Stomach (tissue), 9 donors: ENCODE measurements around the gene ENTPD8. TPM values are rescaled to one million over a fixed set of nuclear protein-coding genes. Genes with fewer than 3 reads are reported as not detected.
A peak's percentile ranks its signal among the peaks of the same experiment; 100 is the strongest.
"Not testable (repeated sequence)": the region's sequence is repeated elsewhere in the genome, so short reads cannot be mapped to it uniquely, and the experiment has no call there.

ENCODE experiments used
- DNase-seq, 2 donors: peaks; one replicate each; pipeline versions ENCODE4 v3.0.0 to v3.0.0-alpha.2; 2013 to 2019
- H3K27ac ChIP-seq, 5 donors: fragments of 200-600 bp in 4 of 5; sonication (generic) in 4 of 5; one replicate each; pipeline ENCODE4 v1.5.1; 2013 to 2019; ENCODE audit warnings: mild to moderate bottlenecking in 1 of 5, moderate library complexity in 1 of 5
- H3K27me3 ChIP-seq, 3 donors: fragments of 200-600 bp; sonication (generic); one replicate each; pipeline ENCODE4 v1.5.1; 2017 to 2019; ENCODE audit warnings: mixed run types in 1 of 3
- H3K36me3 ChIP-seq, 4 donors: fragments of 200-600 bp; sonication (generic); 1 replicate in 3 of 4; 2 replicates in 1 of 4; pipeline ENCODE4 v1.5.1; 2016 to 2019
- H3K4me1 ChIP-seq, 4 donors: fragments of 200-600 bp; sonication (generic); one replicate each; pipeline ENCODE4 v1.5.1; 2016 to 2019
- H3K4me3 ChIP-seq, 4 donors: fragments of 200-600 bp; sonication (generic) in 3 of 4; one replicate each; pipeline ENCODE4 v1.5.1; 2016 to 2019; ENCODE audit warnings: mild to moderate bottlenecking in 1 of 4
- H3K9me3 ChIP-seq, 4 donors: fragments of 200-600 bp; sonication (generic); one replicate each; pipeline ENCODE4 v1.5.1; 2016 to 2019
- CTCF ChIP-seq, 7 experiments: fragments of 450-650 bp in 4 of 7; fragments of 200-600 bp in 3 of 7; sonication (generic) in 3 of 7; IDR thresholded peaks; one replicate each; pipeline ENCODE4 v1.5.1; 2016 to 2019; ENCODE audit warnings: antibody characterized with exemption in 7 of 7, control low read depth in 2 of 7, mild to moderate bottlenecking in 1 of 7
- EP300 ChIP-seq: sonication (generic); formaldehyde crosslinking; IDR thresholded peaks from one replicate; pipeline ENCODE4 v1.6.1; 2017; ENCODE audit warnings: antibody characterized with exemption
- POLR2A ChIP-seq, 4 donors: fragments of 450-650 bp; IDR thresholded peaks; one replicate each; pipeline ENCODE4 v1.6.1; 2016; ENCODE audit warnings: antibody characterized with exemption in 4 of 4, control low read depth in 2 of 4, mild to moderate bottlenecking in 1 of 4, moderate library complexity in 1 of 4
- POLR2AphosphoS5 ChIP-seq, 3 donors: sonication (generic); formaldehyde crosslinking; IDR thresholded peaks; one replicate each; pipeline ENCODE4 v1.6.1; 2016; ENCODE audit warnings: antibody characterized with exemption in 3 of 3
- whole genome bisulfite sequencing, 5 donors: extraction: QIAGEN DNeasy Blood & Tissue Kit in 3 of 5; methylation state at CpG; one replicate each; pipeline versions ENCODE4 v1.1.5 to v1.1.7; 2013 to 2018; 5-methylcytosine and 5-hydroxymethylcytosine counted together
- intact Hi-C: fragments of 100-400 bp; cut with DNase I; formaldehyde crosslinking; loops from one replicate; pipeline ENCODE4 v1.15.1; 2023; ENCODE audit warnings: low total_unique reads
- polyA plus RNA-seq, 3 donors: library from polyadenylated mRNA; stranded (reverse); fragments of 200-250 nt; gene quantifications; one replicate each; pipeline ENCODE4 v1.2.3, GENCODE V29; 2013
- total RNA-seq, 5 donors: library from RNA; depleted of rRNA; stranded (reverse); fragments of >200 nt; gene quantifications; one replicate each; pipeline versions ENCODE4 v1.1.0 to v1.2.3, GENCODE V29; 2014 to 2016
- donor health status: healthy with polysubstance abuse.
- donor health status: Bipolar disorder and iron deficiency.
- donor health status: healthy.

The ENTPD8 gene
- total and polyA plus RNA-seq, 8 donors: 0.89 to 37.9 (median 6.8) TPM

DNA sequence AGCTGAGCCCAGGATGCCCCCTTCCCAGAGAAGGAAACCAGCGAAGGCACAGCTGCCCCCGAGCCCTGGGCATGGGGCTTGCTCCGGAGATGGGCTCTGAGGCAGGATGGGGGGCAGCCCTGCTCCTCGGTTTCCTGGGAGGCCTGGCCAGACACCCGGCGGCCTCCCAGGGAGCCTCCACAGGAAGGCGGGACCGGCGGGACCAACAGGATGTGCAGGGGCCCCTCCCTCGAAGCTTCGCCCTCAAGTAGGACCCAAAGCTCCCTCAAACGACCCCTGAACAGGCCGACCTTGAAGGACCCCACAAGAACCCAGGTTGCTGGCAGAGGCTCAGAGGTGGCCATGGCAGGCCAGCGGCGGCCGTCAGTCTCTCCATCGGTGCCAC, 29.9 kb downstream of the ENTPD8 start:
- Histone ChIP-seq H3K27me3 (peaks cover 0 to 19% (median 5%) of the 10 kb centered on the region in 3 donors), H3K4me3 (peak overlapping the region in 2 of 4 donors; percentile 10 to 31), H3K4me1 (peaks cover 27 to 55% (median 51%) of the 10 kb centered on the region in 4 donors), H3K27ac (peak overlapping the region; percentile 45 to 88 (median 76)), H3K36me3 (no peaks in the 10 kb centered on the region), H3K9me3 (no peaks in the 10 kb centered on the region)
- TF ChIP-seq CTCF (IDR thresholded peaks at IDR 0.05) (no peak), EP300 (no peak), POLR2AphosphoS5 (IDR thresholded peaks at IDR 0.05) (no peak), POLR2A (IDR thresholded peaks at IDR 0.05) (no peak)
- intact Hi-C loops: no loop called here
- WGBS, 5 donors: 17 to 37% (median 26%) methylated on average over 11 to 17 of the region's 17 CpGs; no CpG with 5 or more reads in 1 of the 5 donors
- DNase-seq: no peak

- intact Hi-C loops: no loop called here
- no peak for TF ChIP-seq EP300
- no peak for TF ChIP-seq CTCF (IDR thresholded peaks at IDR 0.05)
- TF ChIP-seq POLR2A (IDR thresholded peaks at IDR 0.05): no peak
- TF ChIP-seq POLR2AphosphoS5 (IDR thresholded peaks at IDR 0.05): no peak
- Histone ChIP-seq H3K4me3 (peak overlapping the region in 1 of 4 donors; percentile 31), H3K27ac (peak overlapping the region in 4 of 5 donors; percentile 15 to 88 (median 64)), H3K27me3 (peaks cover 0 to 19% (median 5%) of the 10 kb centered on the region in 3 donors), H3K9me3 (no peaks in the 10 kb centered on the region), H3K4me1 (peaks cover 29 to 59% (median 54%) of the 10 kb centered on the region in 4 donors), H3K36me3 (no peaks in the 10 kb centered on the region)
- no peak for DNase-seq
- 77 to 90% (median 87%) methylated on average over 5 to 15 of the region's 15 CpGs for WGBS, 5 donors
Measured at GRCh38 chr9:137410891-137411249, 30.3 kb downstream of the ENTPD8 start.

GRCh38 chr9:137410236-137410890, 30.8 kb downstream of the ENTPD8 start:
- 82 to 88% (median 87%) methylated on average over 10 to 18 of the region's 18 CpGs for WGBS, 5 donors
- intact Hi-C loops, H3K9me3 ChIP-seq, H3K4me3 ChIP-seq, H3K36me3 ChIP-seq, DNase-seq: not testable (repeated sequence)
- Histone ChIP-seq H3K27ac (peak overlapping the region in 2 of 5 donors; percentile 76 to 88), H3K27me3 (peaks cover 0 to 19% (median 5%) of the 10 kb centered on the region in 3 donors), H3K4me1 (peaks cover 29 to 63% (median 54%) of the 10 kb centered on the region in 4 donors)

GRCh38 chr9:137409515-137409914, 31.6 kb downstream of the ENTPD8 start:
- Histone ChIP-seq H3K27me3 (peaks cover 0 to 19% (median 5%) of the 10 kb centered on the region in 3 donors), H3K36me3 (no peaks in the 10 kb centered on the region), H3K27ac (no peak overlapping the region), H3K4me3 (no peak overlapping the region), H3K4me1 (peaks cover 29 to 59% (median 52%) of the 10 kb centered on the region in 4 donors), H3K9me3 (no peaks in the 10 kb centered on the region)
- no peak for DNase-seq
- WGBS, 5 donors: 88 to 97% (median 95%) methylated on average over 11 of the region's 11 CpGs
- intact Hi-C loops: loop anchor here (10.0 kb wide), 1 partner anchor 105 kb away; the partner anchor contains the start of gene NRARP
- TF ChIP-seq CTCF (IDR thresholded peaks at IDR 0.05) (no peak), POLR2A (IDR thresholded peaks at IDR 0.05) (no peak), EP300 (no peak), POLR2AphosphoS5 (IDR thresholded peaks at IDR 0.05) (no peak)
